Ramos (cell line): ENCODE results near the gene CDH4.

Experiments
- in situ Hi-C: fragments of 300-500 bp; cut with MboI; formaldehyde crosslinking; loops from one replicate; pipeline ENCODE4 v1.14.3; 2022; ENCODE audit warnings: low sequenced_read_pairs; ENCODE audit not compliant: unreplicated experiment

The CDH4 gene

DNA sequence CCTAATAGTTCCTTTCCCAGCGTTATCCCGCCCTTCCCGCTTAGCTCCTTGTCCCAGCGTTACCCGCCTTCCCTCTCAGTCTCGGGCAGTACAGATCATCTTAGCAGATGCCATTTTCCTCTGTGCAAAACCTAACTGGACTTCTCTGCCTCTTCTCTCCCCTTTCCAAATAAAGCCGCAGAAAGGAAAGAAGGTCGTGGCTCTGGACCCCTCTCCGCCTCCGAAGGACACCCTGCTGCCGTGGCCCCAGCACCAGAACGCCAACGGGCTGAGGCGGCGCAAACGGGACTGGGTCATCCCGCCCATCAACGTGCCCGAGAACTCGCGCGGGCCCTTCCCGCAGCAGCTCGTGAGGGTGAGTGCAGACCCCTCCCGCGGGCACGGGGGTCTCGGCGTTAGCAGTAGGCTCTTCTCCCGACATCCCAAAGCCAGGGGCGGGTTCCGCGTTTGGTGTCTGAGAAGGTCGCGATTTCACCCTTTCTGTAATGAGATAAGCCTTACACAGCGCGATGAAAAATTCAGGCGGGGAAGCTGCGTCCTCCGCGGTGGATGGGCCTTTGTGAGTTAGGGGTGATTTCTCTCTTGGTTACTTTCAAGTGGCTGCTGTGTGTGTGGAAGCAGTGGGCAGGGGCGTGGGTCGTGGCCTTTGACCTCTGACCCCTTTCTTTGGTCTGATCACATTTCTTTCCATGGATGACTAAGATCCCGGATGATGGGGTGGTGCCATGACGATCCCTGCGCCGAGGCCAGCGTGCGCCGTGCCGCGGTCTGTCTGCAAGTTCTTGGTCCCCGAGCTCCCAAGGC, 521.0 kb downstream of the CDH4 start:
- in situ Hi-C loops, result no loop called here

DNA sequence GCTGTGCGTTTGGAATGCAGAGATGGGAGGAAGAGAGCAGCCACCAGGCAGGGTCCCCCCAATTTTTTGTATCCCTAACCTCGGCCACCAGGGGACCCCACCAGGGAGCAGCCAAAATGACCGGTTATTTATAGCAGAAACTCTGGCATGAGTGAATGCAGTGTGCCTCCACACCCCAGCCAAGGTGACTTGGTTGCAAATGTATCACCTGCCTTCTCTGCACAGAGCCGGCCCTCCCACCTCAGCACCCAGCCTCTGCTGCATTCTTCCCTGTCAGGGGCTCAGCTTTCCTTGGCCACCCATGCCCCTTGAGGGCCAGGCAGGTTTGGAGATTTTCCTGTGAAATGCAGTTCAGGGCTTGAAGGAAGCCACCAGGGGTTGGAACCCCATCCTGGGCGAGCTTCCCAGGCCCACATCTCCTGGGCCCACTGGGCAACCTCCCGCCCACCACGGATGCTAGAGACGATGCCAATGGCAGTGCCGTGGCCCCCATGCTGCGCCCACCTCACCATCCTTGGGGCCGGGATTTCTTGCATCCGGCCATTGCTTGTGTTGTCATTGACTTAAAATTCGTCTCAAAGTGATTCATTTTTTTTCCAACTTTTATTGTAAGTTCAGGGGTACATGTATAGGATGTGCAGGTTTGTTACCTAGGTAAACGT, 522.0 kb downstream of the CDH4 start:
- in situ Hi-C loops, result no loop called here

DNA sequence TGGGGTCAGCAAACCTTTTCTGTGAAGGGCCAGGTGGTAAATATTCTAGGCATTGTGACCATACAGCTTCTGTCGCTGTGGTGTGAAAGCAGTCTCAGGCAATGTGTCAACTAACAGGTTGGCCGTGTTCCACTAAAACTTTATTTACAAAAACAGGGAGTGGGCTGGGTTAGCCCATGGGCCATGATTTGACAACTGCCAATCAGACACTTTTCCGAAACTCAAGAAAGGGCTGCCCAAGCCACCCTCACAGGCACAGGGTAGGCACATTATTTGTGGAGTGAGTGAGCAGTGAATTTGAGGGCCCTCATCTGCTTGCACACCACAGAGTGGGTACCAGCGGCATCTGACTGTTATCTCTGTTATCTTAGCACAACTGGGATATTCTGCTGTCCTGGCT, 523.4 kb downstream of the CDH4 start:
- in situ Hi-C loops, result no loop called here

DNA sequence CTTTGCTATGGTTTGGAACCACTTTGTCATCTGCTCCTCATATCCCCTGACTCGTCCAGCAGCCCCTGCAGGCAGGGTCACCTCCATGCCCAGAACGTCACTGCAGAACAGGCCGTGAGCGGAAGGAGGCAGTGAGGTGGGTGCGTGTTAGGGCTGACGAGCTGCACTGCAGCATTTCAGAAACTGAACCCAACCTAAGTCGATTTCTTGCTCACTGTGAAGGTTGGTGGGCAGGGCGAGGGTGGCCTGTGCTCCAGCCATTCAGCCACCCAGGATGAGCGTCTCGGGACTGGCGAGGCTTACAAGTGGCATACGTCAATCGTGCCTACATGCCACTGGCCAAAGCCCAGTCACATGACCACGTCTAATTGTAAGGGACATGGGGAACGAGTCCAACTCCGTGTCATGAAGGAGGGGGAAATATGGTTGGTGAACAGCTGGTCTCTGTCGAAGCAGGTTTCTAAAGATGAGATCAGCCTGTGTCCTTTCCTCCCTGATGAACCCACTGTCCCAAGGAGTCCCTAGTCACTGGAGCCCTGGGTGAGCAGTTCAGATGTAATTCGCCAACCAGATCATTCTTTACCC, 524.5 kb downstream of the CDH4 start:
- in situ Hi-C loops, result no loop called here

DNA sequence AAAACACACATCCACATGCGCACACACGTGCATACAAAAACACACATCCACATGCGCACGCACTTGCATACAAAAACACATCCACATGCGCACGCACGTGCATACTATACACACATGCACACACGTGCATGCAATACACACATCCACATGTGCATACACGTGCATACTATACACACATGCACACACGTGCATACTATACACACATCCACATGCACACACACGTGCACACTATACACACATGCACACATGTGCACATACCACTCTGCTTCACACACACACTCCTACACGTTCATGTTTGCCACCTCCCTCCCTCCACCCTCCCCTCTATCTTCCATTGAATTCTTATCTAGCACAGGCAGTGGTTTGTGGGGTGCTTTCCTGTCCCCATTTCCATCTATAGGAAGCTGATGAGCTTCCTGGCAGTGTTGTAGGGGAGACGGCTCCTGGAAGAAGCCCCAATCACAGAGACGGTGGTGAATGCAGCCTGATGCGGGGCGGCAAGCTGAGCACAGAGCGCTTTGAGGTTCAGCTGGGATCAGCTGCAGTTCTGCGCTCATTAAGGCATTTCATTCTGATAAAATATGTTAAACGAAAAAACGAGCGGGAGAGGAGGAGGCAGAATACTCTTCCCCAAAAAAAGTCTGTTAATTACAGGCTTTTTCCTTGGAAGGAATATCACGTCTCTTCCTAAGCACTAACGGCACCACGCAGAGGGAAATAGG, 525.9 kb downstream of the CDH4 start:
- in situ Hi-C loops, result no loop called here

DNA sequence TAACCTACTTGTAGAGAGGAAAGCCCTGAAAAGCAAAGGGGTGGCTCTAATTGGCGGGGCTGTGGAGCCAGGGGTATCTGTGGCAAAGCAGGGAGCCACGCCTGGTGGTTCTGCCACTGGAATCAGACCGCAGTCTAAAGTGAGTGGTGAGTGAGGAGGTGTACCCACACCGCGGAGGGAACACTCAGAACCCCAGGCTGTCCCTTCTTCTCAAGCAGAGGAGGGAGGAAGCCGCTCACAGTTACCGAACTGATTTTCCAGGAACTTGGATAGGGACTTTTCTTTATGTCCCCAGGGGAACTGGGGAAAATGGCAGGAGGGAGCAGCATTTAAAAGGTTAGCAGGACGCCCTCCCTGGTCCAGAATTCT, 526.4 kb downstream of the CDH4 start:
- in situ Hi-C loops, result no loop called here

DNA sequence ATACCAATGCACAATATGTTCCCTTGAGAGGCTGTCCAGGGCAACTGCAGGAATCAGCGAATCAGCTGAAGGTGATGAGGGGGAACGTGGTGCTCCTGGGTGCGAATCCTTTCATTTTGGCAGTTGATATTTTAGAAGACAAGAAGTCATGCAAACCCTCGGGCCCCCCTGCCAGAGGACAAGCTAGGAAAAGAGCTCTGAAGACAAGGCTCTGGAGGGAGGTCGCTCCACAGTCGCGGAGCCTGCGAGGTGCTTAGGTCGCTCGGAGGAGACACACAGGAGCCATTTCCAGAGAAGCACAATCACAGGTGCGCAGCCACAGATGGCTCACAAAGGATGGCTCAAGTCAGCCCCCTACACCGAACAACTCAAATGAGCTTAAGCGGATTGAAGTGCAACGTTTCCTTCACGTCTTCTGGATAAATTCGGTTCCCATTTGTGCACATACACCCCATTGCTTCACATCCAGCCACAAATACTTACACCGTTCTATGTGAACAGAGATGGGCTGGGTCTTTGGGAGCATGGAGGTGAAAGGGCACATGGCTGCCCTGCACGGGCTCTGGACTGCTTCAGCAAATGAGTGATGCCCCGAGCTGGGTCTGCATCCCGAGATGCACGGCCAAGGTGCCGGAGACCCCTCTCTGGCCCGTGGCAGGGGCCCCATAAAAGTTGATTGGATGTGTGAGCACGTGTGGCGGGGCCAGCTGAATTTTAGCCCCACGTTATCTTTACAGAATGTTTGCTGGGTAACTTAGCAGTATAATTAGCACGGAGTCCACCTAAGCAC, 527.3 kb downstream of the CDH4 start:
- in situ Hi-C loops, result no loop called here

DNA sequence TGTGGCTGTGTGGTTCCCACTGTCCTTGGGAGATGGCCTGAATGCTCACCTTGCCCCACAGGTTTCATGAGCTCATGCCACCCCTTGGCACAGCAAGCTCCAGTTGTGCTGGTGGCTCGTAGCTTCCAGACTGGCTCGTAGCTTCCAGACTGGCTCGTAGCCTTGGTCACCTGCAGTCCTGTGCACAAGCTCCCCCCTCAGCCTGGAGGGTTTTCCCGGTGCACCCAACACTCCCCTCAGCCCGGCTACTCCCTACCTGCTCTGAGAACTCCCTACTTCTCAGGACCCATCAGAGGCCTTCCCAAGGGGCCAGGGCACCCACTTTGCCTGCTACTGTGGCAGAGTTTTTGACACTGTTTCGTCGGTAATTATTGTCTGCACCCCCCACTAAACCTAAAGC, 528.0 kb downstream of the CDH4 start:
- in situ Hi-C loops, result no loop called here

DNA sequence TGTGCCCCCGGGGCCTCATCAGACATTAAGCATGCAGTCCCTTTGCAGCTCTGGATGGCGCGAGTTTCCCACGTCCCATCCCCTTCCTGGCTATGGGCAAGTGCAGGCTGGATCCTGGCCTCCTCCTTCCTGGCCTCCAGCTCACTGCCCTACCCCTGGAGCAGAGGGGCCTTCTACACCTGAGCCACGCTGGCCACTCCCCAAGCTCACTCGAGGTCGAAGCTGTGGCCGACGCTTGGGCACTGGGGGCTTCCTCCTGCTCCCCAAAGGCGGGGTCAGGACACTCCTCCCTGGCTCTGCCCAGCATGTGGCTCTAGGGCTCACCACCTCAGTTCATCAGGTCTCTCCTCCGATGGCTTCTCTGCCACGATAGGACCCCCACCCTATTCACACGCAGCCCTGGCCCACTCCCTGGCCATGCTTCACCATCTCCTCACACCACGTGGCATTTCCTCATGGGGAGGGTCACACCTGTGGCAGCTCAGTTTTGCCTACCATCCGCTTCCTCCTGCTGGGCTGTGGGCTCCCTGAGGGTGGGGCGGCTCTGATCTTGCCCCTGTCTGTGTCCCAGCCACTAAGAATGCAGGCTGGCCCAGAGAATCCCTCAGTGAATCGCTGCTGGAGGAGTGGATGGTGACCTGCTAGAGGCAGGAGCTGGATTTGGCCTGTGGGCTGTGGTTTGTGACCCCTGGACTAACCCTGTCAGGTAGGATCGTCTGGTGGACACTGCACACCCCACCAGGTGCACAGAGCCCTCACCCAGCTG, 532.9 kb downstream of the CDH4 start:
- in situ Hi-C loops, result no loop called here

DNA sequence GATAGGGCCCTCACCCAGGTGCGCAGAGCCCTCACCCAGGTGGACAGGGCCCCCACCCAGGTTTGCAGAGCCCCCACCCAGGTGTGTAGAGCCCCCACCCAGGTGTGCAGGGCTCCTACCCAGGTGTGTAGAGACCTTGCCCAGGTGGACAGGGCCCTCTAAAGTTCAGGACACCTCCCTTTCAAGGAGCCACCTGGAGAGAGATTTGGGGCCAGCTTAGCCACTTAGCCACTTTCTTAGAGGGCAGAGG, 533.4 kb downstream of the CDH4 start:
- in situ Hi-C loops, result no loop called here

DNA sequence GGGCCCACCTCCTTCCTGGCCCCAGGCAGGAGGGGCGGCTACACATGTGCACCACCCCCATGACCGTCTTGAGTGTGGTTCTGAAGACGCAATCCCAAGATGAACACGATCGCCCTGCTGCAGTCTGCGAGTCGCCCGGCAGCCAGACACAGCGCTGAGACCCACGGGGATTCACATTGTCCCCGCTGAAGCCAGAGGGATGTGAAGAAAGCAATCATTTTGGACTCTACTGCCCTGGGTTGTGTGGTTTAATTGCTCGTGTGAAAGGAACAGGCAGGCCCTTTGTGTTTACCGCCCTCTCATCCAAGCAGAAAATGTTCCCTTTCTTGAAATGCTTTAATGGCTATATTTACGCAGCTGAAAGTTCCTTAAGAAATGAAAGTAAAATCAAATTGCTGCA, 534.2 kb downstream of the CDH4 start:
- in situ Hi-C loops, result no loop called here

DNA sequence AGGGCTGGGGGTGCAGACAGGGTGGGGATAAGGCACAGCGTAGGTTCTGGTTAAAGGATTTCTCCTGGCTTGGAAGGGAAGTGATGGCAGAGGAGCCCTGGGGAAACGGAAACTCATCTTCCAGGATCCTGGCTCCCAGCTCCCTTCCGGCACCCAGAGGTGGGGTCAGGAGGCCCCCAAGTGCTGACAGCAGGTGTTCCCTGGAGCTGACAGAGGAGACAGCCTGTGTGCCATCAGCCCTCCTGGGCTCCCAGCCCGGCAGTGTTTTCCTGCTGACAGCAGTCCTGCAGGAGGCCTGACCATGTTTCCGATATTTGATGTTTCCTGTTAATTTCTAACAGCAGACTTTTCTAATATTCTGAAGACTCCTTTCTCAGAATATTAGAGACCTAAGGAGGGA, 536.3 kb downstream of the CDH4 start:
- in situ Hi-C loops, result no loop called here

DNA sequence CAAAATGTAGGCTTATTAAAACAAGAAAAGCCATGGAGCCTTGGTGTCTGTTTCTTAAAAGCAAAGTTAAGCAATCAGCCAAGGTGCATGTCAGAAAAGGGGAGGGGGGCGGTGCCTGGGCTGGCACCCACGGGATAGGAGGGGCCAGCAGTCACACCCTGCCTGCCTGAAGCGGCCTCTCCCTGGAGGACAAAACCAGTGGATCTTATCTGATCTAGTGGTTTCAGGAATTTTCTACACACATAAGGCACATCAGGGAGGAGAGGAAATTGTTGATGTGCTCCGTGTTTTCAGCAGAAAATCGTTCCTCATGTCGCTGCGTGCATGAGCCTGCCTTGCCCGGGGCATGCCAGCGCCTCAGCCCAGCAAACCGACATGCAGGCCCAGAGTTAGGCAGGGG, 537.3 kb downstream of the CDH4 start:
- in situ Hi-C loops, result no loop called here

DNA sequence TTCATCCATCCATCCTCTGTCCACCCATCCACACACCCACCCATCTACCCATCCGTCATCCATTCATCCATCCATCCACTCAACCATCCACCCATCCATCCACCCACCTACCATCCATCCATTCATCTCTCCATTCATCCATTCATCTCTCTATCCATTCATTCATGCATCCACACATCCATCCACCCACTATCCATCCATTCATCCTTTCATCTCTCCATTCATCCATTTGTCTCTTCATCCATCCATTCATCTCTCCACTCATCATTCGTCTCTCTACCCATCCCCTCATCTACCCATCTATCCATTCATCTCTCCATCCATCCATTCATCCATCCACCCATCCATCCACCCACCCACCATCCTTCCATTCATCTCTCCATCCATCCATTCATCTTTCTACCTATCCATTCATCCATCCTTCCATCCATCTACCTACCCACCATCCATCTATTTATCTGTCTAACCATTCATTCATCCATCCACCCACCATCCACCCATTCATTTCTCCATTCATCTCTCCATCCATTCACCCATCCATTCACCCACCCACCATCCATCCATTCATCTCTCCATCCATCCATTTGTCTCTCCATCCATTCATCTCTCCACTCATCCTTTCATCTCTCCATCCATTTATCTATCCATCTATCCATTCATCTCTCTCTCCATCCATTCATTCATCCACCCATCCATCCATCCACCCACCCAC, 538.2 kb downstream of the CDH4 start:
- in situ Hi-C loops, result no loop called here

DNA sequence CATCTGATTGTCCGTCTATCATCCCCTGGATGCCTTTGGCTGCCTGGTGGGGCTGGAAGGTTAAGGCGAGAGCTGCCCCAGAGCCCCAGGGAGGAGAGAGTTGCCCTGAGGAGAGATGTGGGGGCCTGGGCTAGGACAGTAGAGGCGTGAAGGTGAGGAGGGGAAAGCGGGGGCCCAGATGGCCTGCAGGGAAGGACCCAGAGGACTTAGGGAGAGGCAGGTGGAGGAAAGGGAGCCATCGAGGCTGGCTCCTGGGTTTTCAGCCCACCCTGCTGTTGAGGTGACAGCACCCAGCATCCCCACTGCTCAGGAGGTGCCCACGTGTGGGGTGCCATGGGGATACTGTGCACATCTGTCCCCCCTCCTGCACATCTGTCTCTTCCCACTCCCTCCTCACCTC, 539.9 kb downstream of the CDH4 start:
- in situ Hi-C loops, result no loop called here

DNA sequence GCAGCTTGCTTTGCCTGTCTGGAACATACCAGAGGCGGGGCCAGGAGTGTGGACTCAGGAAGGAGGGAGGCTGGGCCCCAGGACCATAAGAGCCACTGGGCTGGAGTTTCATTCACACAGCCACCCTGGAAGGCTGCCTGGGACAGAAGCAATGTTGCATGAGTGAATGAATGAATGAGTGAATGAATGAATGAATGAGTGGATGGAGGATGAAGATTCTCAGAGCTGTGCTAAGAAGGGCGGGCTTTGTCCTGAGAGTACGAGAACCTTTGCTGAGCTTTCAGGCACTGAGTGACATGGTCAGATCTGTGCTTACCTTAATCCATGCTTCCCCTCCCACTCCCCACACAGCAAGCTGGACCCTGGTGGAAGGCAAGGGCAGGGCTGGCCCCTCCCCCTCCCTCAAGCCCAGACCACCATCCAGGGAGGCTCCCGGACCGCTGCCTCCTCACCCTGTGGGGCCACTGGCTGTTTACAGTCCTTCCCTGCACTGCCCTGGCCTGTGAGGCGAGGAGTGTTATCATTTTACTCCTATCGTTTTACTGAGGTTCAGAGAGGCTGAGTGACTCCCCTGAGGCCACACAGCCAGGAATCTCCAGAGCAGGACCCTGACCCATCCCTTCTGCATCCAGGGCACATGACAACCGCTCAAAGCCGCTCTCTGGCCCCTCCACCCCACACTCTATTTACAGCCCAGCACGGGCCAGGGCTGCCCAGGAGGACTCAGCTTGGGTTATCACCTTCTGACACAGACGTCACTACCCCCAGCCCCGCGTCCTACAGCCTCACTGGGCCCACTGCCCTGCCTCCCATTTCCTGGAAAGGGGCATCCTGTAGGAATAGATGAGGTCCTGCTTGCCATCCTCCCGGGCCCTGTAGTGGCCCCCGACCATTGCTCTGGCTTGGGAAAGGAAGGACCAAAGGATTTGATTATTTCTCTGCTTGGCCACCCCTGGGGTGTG, 543.9 kb downstream of the CDH4 start:
- in situ Hi-C loops, result no loop called here

DNA sequence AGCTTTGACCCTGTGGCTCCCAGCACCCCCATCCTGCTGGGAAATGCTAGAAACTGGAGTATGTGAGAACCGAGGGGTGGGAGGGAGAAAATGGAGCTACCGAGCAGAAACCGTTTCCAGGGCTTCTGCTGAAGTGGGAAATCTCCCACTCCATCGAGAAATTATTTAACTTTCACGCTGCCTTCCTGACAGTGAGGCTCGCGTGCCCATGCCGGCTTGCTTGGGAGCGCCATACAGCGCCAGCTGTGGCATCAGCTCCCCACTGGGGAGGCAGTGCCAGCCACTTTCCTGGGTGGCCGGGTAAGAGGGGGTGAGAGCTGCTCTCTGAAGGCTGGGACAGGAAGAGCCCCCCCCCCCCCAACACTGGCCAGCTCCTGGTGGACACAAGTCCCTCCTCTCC, 544.7 kb downstream of the CDH4 start:
- in situ Hi-C loops, result no loop called here

DNA sequence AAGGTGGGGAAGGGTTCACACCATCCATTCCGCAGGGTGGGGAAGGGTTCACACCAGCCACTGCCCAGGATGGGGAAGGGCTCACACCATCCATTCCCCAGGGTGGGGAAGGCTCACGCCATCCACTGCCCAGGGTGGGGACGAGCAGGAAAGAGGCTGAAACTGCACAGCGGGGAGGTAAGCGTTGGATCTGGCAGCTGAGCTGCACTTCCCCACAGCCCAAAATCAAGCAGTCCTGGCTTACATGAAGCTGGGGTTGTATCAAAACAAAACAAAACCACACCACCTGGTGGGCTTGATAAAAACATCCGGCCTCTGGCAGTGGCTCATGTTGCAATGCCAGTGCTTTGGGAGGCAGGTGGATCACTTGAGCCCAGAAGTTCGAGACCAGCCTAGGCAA, 545.1 kb downstream of the CDH4 start:
- in situ Hi-C loops, result no loop called here
